NCI-H1436 (cell line): ENCODE data around the gene CDH23.
A peak's percentile ranks its signal among the peaks of the same experiment; 100 is the strongest.

Experiments used
- DNase-seq: peaks from one replicate; lab custom pipeline; 2025; lab: John Stamatoyannopoulos, UW

Gene CDH23

GRCh38 chr10:71725249-71725648 lies 328.5 kb downstream of the CDH23 start:
- DNase-seq: no peak

- no peak for DNase-seq
Observed at GRCh38 chr10:71725998-71726579, 329.4 kb downstream of the CDH23 start.

GRCh38 chr10:71726580-71727104 lies 329.9 kb downstream of the CDH23 start:
- DNase-seq: no peak

- no peak for DNase-seq
Observed at GRCh38 chr10:71727105-71727737, 330.5 kb downstream of the CDH23 start.

GRCh38 chr10:71727738-71728737 lies 331.3 kb downstream of the CDH23 start:
- DNase-seq: no peak

GRCh38 chr10:71729161-71729636 lies 332.5 kb downstream of the CDH23 start:
- DNase-seq: peak; percentile 28

GRCh38 chr10:71731791-71732190 lies 335.1 kb downstream of the CDH23 start:
- DNase-seq: no peak

GRCh38 chr10:71734797-71735196 lies 338.1 kb downstream of the CDH23 start:
- no peak for DNase-seq

DNA sequence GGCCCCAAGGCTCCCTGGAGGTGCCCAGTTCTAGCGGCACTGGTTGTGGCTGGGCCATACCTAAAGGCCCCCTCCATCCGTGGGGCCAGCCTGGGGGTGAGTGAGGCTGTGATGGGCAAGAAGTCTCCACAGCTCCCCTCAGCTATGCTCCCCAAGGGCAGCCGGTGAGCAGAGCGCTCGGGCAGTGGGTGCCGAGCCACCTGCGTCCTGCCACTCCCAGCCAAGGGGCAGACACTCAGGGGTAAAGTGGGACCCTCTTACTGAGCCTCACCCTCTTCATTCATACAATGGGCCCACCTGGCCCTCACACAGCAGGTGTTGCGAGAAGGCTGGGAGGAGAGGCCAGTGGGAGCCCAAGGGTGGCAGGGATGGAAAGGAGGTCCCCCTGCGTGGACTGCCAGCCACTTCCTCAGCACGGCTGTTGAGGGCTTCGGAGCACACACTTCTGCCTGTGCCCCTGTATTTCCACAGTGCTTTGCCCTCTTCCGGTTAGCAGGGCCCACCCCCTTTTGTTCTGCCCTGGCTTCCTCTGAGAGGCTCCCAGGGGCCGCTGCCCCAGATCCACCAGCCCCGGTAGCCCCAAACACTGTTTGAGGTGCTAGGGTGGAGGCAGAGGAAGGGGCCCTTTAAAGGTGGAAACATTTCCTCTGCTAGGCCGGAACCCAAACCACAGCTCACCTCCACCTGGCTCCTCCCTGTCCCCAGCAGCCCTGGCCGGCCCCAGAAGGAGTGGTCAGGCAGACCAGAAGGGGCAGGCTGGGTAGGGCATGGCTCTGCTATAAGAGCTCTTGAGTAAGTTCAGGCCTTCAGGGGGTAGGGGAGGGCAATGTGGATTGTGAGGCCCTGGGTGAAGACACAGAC lies 339.2 kb downstream of the CDH23 start:
- DNase-seq: no peak

DNA sequence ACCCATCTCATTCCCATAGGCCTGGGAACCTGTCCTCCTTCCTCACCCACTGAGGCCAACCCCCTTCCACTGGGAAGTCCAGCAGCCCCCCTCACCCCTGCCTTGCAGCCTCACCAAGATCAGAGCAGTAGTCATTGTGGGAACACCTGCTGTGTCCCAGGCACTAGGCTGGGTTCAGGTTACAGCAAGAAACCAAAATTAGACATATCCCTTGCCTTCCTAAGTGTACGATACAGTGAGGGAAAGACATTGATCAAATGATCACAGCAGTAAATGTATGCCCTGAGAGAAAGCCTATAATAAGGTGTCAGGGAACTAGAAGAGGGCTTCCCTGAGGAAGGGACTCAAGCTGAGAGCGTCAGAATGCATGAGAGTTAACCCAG lies 339.8 kb downstream of the CDH23 start:
- no peak for DNase-seq

GRCh38 chr10:71737001-71737833 lies 340.5 kb downstream of the CDH23 start:
- no peak for DNase-seq

GRCh38 chr10:71737834-71738197 lies 341.1 kb downstream of the CDH23 start:
- DNase-seq: no peak

GRCh38 chr10:71739358-71739900 lies 342.7 kb downstream of the CDH23 start:
- DNase-seq: no peak

- DNase-seq: no peak
Observed at GRCh38 chr10:71740069-71740653, 343.4 kb downstream of the CDH23 start.

DNA sequence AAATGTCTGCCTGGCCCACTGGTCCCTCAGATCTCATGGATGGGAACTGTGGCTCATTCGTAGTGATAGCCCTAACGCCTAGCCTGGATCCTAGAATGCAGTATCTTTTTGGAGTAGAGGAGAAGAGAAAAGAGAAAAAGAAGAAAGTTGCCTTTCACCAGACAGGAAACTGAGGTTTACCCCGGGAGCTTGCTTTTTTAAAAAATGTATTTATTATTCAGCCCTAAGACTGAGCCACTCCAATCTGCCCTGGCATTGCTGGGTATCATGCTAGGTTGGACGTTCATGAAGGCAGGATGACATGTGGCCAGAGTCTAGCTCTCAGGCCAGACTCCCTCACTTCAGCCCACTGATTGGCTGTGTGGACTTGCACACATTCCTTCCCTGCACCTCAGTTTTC lies 344.3 kb downstream of the CDH23 start:
- no peak for DNase-seq

GRCh38 chr10:71741671-71742070 lies 345.0 kb downstream of the CDH23 start:
- DNase-seq: no peak

DNA sequence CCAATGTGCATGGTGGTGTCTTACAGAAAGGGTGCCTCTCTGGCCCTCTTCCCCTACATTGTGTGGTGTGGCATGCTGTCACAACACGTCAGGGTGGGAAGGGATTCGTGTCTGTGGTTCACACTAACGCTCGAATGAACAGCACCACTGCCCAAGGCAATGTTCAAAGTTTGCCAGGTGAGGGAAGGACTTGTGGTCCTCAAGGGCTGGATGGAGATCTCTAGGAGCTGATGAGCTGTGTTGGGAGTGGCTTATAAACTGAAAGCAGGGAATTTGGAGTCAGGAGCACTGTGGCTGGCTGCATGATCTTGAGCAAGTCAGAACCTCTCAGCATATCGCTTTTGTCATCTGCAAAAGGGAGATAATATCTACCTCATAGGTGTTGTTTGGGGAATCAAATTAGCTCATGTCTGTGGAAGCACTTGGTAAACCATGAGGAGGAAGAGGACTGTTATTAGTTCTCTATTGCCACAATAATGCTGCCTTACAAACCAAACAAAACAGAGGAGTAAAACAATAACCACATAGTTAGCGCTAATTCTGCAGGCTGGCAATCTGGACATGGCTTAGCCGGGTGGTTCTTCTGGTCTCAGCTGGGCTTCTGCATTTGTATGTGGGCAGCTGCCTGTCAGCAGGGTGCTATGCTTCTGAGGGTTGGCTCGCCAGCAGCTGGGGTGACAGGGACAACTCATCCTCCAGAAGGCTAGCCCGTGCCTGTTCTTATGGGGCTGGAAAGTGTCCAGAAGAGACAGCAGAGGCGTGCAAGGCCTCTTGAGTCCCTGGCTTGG lies 345.8 kb downstream of the CDH23 start:
- no peak for DNase-seq

DNA sequence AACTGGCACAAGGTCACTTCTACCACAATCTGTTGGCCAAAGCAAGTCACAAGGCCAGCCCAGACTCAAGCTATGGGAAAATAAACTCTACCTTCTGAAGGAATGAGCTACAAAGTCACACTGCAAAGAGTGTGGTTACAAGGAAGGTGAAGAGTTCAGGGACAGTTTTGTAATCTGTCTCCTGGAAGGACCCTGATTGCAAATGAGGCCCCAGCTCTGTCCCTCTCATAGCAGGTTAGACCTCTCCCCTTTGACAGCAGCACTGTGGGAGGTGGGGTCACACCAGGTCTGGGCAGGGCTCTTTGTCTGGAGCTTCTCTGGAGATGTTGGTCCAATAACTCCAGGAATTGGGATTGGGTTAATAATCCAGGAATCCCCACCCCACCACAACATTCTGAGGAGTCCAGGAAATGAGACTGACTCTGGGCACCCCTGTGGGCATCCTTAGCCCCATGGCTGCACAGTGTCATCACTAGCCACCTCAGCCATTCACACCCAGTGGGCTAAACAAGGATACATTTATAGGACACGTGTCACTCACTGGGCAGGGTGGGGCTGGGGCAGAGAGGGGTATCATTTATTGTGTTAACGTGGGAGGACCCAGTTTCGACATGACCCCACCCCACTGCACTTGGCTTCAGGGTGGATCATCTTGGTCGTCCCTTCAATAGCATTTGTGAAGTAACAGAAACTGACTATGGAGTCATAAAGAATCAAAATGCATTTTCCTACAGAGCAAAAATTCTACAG lies 346.5 kb downstream of the CDH23 start:
- no peak for DNase-seq
